HEK293 (cell line): ENCODE results near the gene ANKRD30A.

Experiments used
- CTCF ChIA-PET: fragments of 350-600 bp; formaldehyde crosslinking; extraction: SDS; loops from one replicate; lab custom pipeline; 2021; ENCODE audit warnings: antibody characterized with exemption; lab: Yijun Ruan, JAX
- POLR2A ChIA-PET: fragments of 300-600 bp; formaldehyde crosslinking; extraction: SDS; loops from one replicate; lab custom pipeline; 2020; ENCODE audit warnings: antibody characterized with exemption, inconsistent platforms; lab: Yijun Ruan, JAX
- H3K27ac ChIP-seq: fragments of 200-500 bp; sonication (Bioruptor generic); 2 replicates; pipeline ENCODE4 v1.5.1; 2014; ENCODE audit warnings: low read depth, low read length, control low read depth, inconsistent platforms; ENCODE audit errors: extremely low read depth
- H3K36me3 ChIP-seq, 2 experiments: fragments of 200-500 bp in 1 of 2; sonication (Bioruptor generic) in 1 of 2; 1 replicate in 1 of 2; 2 replicates in 1 of 2; pipeline ENCODE4 v1.5.1; 2014 to 2017; ENCODE audit warnings: inconsistent platforms in 2 of 2, low read length in 2 of 2; ENCODE audit not compliant: control insufficient read depth in 2 of 2, insufficient read depth in 1 of 2
- H3K4me1 ChIP-seq: fragments of 200-500 bp; sonication (Bioruptor generic); 2 replicates; pipeline ENCODE4 v1.5.1; 2014; ENCODE audit warnings: mild to moderate bottlenecking, low read length, inconsistent platforms; ENCODE audit not compliant: control insufficient read depth, insufficient read depth
- H3K4me3 ChIP-seq: 2 replicates; pipeline ENCODE4 v1.5.1; 2011; ENCODE audit warnings: low read depth, mild to moderate bottlenecking, control low read depth, low read length, moderate library complexity
- H3K9me3 ChIP-seq: fragments of 200-500 bp; sonication (Bioruptor generic); 2 replicates; pipeline ENCODE4 v1.5.1; 2014; ENCODE audit warnings: low read depth, low read length, inconsistent platforms; ENCODE audit not compliant: control insufficient read depth, insufficient read depth
- FEZF1 ChIP-seq: fragments of 450-650 bp; formaldehyde crosslinking; IDR thresholded peaks from 2 replicates; pipeline ENCODE4 v1.5.1; 2016; ENCODE audit warnings: missing biosample characterization, missing genetic modification characterization
- SETDB1 ChIP-seq: IDR thresholded peaks from one replicate; pipeline ENCODE4 v1.6.1; 2017; ENCODE audit warnings: mild to moderate bottlenecking, low read length, moderate library complexity, mixed read lengths; ENCODE audit not compliant: insufficient read length
- ZBTB17 ChIP-seq: fragments of 450-650 bp; formaldehyde crosslinking; IDR thresholded peaks from 2 replicates; pipeline ENCODE4 v1.5.1; 2016; ENCODE audit warnings: missing biosample characterization, missing genetic modification characterization
- ZNF121 ChIP-seq: fragments of 450-650 bp; formaldehyde crosslinking; IDR thresholded peaks from 2 replicates; pipeline ENCODE4 v1.5.1; 2016; ENCODE audit warnings: missing biosample characterization, missing genetic modification characterization
- ZNF140 ChIP-seq: fragments of 450-650 bp; formaldehyde crosslinking; IDR thresholded peaks from 2 replicates; pipeline ENCODE4 v1.5.1; 2016; ENCODE audit warnings: missing biosample characterization, missing genetic modification characterization
- ZNF146 ChIP-seq: fragments of 450-650 bp; formaldehyde crosslinking; IDR thresholded peaks from 2 replicates; pipeline ENCODE4 v1.5.1; 2016; ENCODE audit warnings: missing biosample characterization, missing genetic modification characterization
- ZNF169 ChIP-seq: fragments of 450-650 bp; formaldehyde crosslinking; IDR thresholded peaks from 2 replicates; pipeline ENCODE4 v1.5.1; 2016; ENCODE audit warnings: missing biosample characterization, missing genetic modification characterization
- ZNF19 ChIP-seq: fragments of 450-650 bp; formaldehyde crosslinking; IDR thresholded peaks from 2 replicates; pipeline ENCODE4; 2016; ENCODE audit warnings: missing biosample characterization, missing genetic modification characterization, low read depth
- ZNF202 ChIP-seq: fragments of 450-650 bp; formaldehyde crosslinking; IDR thresholded peaks from 2 replicates; pipeline ENCODE4 v1.5.1; 2016; ENCODE audit warnings: missing biosample characterization, missing genetic modification characterization, borderline replicate concordance
- ZNF214 ChIP-seq: fragments of 450-650 bp; formaldehyde crosslinking; IDR thresholded peaks from 2 replicates; pipeline ENCODE4 v1.5.1; 2017; ENCODE audit warnings: missing biosample characterization, mild to moderate bottlenecking, missing genetic modification characterization, borderline replicate concordance
- ZNF239 ChIP-seq: fragments of 450-650 bp; formaldehyde crosslinking; IDR thresholded peaks from 2 replicates; pipeline ENCODE4 v1.5.1; 2016; ENCODE audit warnings: missing biosample characterization, missing genetic modification characterization
- ZNF248 ChIP-seq: fragments of 450-650 bp; formaldehyde crosslinking; IDR thresholded peaks from 2 replicates; pipeline ENCODE4 v1.5.1; 2017; ENCODE audit warnings: missing biosample characterization, missing genetic modification characterization
- ZNF274 ChIP-seq, 2 experiments: fragments of 200-500 bp in 1 of 2; fragments of 450-650 bp in 1 of 2; sonication (Bioruptor generic) in 1 of 2; formaldehyde crosslinking in 1 of 2; IDR thresholded peaks; 2 replicates each; pipeline versions ENCODE4 v1.5.1 to v1.6.1; 2014 to 2016; ENCODE audit warnings: borderline replicate concordance in 1 of 2, inconsistent platforms in 1 of 2, low read length in 1 of 2, missing biosample characterization in 1 of 2, missing genetic modification characterization in 1 of 2
- ZNF501 ChIP-seq: fragments of 450-650 bp; formaldehyde crosslinking; IDR thresholded peaks from 2 replicates; pipeline ENCODE4 v1.5.1; 2016; ENCODE audit warnings: missing biosample characterization, missing genetic modification characterization
- ZNF624 ChIP-seq: fragments of 450-650 bp; formaldehyde crosslinking; IDR thresholded peaks from 2 replicates; pipeline ENCODE4 v1.5.1; 2017; ENCODE audit warnings: missing biosample characterization, missing genetic modification characterization
- ZNF777 ChIP-seq: fragments of 450-650 bp; formaldehyde crosslinking; IDR thresholded peaks from 2 replicates; pipeline ENCODE4 v1.5.1; 2017; ENCODE audit warnings: missing biosample characterization, missing genetic modification characterization, borderline replicate concordance
- ZNF791 ChIP-seq: fragments of 450-650 bp; formaldehyde crosslinking; IDR thresholded peaks from 2 replicates; pipeline ENCODE4 v1.5.1; 2016; ENCODE audit warnings: missing biosample characterization, missing genetic modification characterization
- ZSCAN18 ChIP-seq: fragments of 450-650 bp; formaldehyde crosslinking; IDR thresholded peaks from 2 replicates; pipeline ENCODE4 v1.5.1; 2016; ENCODE audit warnings: missing biosample characterization, missing genetic modification characterization
- TF ChIP-seq, protein P1 (sequence below): fragments of 450-650 bp; formaldehyde crosslinking; IDR thresholded peaks from 2 replicates; pipeline ENCODE4; 2016; ENCODE audit warnings: missing biosample characterization, missing genetic modification characterization
- TF ChIP-seq, protein P2 (sequence below): fragments of 450-650 bp; formaldehyde crosslinking; conservative IDR thresholded peaks from 2 replicates; pipeline ENCODE4 v1.5.1; 2016; ENCODE audit warnings: low read depth, missing biosample characterization, missing genetic modification characterization

ANKRD30A gene

DNA sequence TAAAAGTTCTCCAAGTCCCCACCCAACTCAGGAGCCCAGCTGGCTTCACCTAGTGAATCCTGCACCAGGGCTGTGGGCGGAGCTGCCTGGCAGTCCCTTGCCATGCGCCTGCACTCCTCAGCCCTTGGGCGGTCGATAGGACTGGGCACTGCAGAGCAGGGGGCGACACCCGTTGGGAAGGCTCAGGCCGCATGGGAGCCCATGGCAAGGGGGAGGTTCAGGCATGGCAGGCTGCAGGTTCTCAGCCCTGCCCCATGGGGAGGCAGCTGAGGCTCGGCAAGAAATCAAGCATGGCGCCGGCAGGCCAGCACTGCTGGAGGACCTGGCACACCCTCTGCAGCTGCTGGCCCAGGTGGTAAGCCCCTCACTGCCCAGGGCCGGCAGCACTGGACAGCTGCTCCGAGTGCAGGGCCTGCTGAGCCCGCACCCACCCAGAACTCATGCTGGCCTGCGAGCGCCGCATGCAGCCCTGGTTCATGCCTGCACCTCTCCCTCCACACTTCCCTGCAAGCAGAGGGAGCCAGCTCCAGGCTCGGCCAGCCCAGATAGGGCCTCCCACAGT lies 149.9 kb downstream of the ANKRD30A start:
- Histone ChIP-seq H3K9me3 (no peaks in the 10 kb centered on the region), H3K27ac (no peak overlapping the region), H3K36me3 (no peaks in the 10 kb centered on the region), H3K4me1 (no peaks in the 10 kb centered on the region), H3K4me3 (no peak overlapping the region)
- no peak for TF ChIP-seq ZNF146 (tag by site-specific recombination)
- TF ChIP-seq ZNF214 (tag by site-specific recombination), result no peak
- TF ChIP-seq SETDB1, result no peak
- no peak for TF ChIP-seq ZNF239 (tag by site-specific recombination)
- TF ChIP-seq, protein P1, sequence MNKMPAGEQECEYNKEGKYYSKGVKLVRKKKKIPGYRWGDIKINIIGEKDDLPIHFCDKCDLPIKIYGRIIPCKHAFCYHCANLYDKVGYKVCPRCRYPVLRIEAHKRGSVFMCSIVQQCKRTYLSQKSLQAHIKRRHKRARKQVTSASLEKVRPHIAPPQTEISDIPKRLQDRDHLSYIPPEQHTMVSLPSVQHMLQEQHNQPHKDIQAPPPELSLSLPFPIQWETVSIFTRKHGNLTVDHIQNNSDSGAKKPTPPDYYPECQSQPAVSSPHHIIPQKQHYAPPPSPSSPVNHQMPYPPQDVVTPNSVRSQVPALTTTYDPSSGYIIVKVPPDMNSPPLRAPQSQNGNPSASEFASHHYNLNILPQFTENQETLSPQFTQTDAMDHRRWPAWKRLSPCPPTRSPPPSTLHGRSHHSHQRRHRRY (tag by site-specific recombination), result no peak
- ChIA-PET CTCF (no interaction called here), POLR2A (no interaction called here)

DNA sequence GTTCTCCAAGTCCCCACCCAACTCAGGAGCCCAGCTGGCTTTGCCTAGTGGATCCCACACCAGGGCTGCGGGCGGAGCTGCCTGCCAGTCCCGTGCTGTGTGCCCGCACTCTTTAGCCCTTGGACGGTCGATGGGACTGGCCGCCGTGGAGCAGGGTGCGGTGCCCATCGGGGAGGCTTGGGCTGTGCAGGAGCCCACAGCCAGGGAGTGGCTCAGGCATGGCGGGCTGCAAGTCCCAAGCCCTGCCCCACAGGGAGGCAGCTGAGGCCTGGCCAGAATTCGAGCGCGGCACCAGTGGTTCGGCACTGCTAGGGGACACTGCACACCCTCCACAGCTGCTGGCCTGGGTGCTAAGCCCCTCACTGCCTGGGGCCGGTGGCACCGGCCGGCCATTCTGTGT lies 159.7 kb downstream of the ANKRD30A start:
- no peak for TF ChIP-seq ZSCAN18 (tag by site-specific recombination)
- TF ChIP-seq ZNF274 (IDR thresholded peaks at IDR 0.05; ENCODE audit: low read length), result no peak
- TF ChIP-seq ZNF274 (tag by site-specific recombination; IDR thresholded peaks at IDR 0.05; ENCODE audit: borderline replicate concordance), result no peak
- no peak for TF ChIP-seq ZBTB17 (tag by site-specific recombination)
- no peak for TF ChIP-seq ZNF19
- no peak for TF ChIP-seq ZNF624 (tag by site-specific recombination)
- no peak for TF ChIP-seq ZNF501
- TF ChIP-seq, protein P2, sequence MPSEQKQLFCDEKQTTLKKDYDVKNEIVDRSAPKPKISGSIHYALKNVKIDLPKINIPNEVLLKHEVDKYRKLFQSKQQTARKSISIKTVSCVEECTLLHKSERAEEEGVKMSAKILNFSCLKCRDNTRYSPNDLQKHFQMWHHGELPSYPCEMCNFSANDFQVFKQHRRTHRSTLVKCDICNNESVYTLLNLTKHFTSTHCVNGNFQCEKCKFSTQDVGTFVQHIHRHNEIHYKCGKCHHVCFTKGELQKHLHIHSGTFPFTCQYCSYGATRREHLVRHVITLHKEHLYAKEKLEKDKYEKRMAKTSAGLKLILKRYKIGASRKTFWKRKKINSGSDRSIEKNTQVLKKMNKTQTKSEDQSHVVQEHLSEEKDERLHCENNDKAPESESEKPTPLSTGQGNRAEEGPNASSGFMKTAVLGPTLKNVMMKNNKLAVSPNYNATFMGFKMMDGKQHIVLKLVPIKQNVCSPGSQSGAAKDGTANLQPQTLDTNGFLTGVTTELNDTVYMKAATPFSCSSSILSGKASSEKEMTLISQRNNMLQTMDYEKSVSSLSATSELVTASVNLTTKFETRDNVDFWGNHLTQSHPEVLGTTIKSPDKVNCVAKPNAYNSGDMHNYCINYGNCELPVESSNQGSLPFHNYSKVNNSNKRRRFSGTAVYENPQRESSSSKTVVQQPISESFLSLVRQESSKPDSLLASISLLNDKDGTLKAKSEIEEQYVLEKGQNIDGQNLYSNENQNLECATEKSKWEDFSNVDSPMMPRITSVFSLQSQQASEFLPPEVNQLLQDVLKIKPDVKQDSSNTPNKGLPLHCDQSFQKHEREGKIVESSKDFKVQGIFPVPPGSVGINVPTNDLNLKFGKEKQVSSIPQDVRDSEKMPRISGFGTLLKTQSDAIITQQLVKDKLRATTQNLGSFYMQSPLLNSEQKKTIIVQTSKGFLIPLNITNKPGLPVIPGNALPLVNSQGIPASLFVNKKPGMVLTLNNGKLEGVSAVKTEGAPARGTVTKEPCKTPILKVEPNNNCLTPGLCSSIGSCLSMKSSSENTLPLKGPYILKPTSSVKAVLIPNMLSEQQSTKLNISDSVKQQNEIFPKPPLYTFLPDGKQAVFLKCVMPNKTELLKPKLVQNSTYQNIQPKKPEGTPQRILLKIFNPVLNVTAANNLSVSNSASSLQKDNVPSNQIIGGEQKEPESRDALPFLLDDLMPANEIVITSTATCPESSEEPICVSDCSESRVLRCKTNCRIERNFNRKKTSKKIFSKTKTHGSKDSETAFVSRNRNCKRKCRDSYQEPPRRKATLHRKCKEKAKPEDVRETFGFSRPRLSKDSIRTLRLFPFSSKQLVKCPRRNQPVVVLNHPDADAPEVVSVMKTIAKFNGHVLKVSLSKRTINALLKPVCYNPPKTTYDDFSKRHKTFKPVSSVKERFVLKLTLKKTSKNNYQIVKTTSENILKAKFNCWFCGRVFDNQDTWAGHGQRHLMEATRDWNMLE (tag by site-specific recombination), result no peak
- TF ChIP-seq ZNF777 (tag by site-specific recombination), result no peak
- TF ChIP-seq FEZF1 (tag by site-specific recombination), result no peak
- TF ChIP-seq ZNF169, result no peak
- TF ChIP-seq ZNF121 (tag by site-specific recombination), result no peak
- TF ChIP-seq ZNF202, result no peak
- no peak for TF ChIP-seq ZNF140 (tag by site-specific recombination)
- no peak for TF ChIP-seq ZNF248 (tag by site-specific recombination)
- TF ChIP-seq ZNF791, result no peak
- TF ChIP-seq, all 188 proteins: peak for 0
- H3K4me3 ChIP-seq, result no peak overlapping the region
- ChIA-PET POLR2A (no interaction called here), CTCF (no interaction called here)
- no peaks in the 10 kb centered on the region for H3K9me3 ChIP-seq
- H3K27ac ChIP-seq, result no peak overlapping the region
- no peaks in the 10 kb centered on the region for H3K36me3 ChIP-seq
- H3K4me1 ChIP-seq, result no peaks in the 10 kb centered on the region
